Astrocyte (in vitro differentiated cells and primary cell): ENCODE results near the gene NCEH1.

Experiments used
- CTCF ChIP-seq: IDR thresholded peaks from 2 replicates; pipeline ENCODE4 v1.5.1; 2011; ENCODE audit warnings: low read depth, mild to moderate bottlenecking, inconsistent platforms, low read length, moderate library complexity; ENCODE audit not compliant: insufficient read depth
- EZH2 ChIP-seq: IDR thresholded peaks from 2 replicates; pipeline ENCODE4 v1.6.1; 2012; ENCODE audit warnings: mild to moderate bottlenecking, low read length, inconsistent platforms; ENCODE audit not compliant: insufficient read depth

- TF ChIP-seq EZH2: no peak
- TF ChIP-seq CTCF: no peak
Measured at GRCh38 chr3:172585954-172586353, 124.9 kb downstream of the NCEH1 start.
